ENCODE results near the gene ALG12. TPM values are rescaled to one million over a fixed set of nuclear protein-coding genes. Genes with fewer than 3 reads are reported as not detected.

The ALG12 gene
- total RNA-seq = 10 to 100 TPM; 10.1 to 24.4 (median 18.3) TPM

GRCh38 chr22:49917974-49918910 is at the start of gene ALG12, which contains the start of gene CRELD2:
Gene ALG12, minus strand, starts transcription at chr22:49918438. Its CDS starts 4,673 bp downstream, at chr22:49913765.
Gene CRELD2, plus strand, starts transcription at chr22:49918634. Its CDS starts 136 bp downstream, at chr22:49918770.
- Histone ChIP-seq H3K4me3 (peak within 1 kb of the TSS; percentile 69 to 89 (median 76)), H3K4me1 (peaks cover 12 to 23% (median 19%) of the 10 kb centered on the region in 4 donors), H3K27ac (peak within 1 kb of the TSS; percentile 94 to 97 (median 95)), H3K9me3 (no peaks in the 10 kb centered on the region), H3K27me3 (no peaks in the 10 kb centered on the region), H3K36me3 (peaks cover 0 to 4% (median 1%) of the 10 kb centered on the region in 4 donors)
- peak; percentile 98 for DNase-seq
- no peak for TF ChIP-seq EP300 (IDR thresholded peaks at IDR 0.05; ENCODE audit: low read depth)
- TF ChIP-seq CTCF (IDR thresholded peaks at IDR 0.05) = no peak
- TF ChIP-seq POLR2AphosphoS5 (IDR thresholded peaks at IDR 0.05) = peak in 2 of 3 donors; percentile 57 to 71
- peak; percentile 63 for TF ChIP-seq POLR2A (IDR thresholded peaks at IDR 0.05)
- intact Hi-C loops (cut with DNase I; ENCODE audit: low total_unique reads) (no loop called here), in situ Hi-C loops (cut with MboI; ENCODE audit: low pct_ligation_motif_present in 1 of 4, low pct_unique_long_range_greater_than_20kb in 1 of 4, low sequenced_read_pairs in 3 of 4) (loop anchor here in 1 of 4 donors (10.0 kb wide), 1 partner anchor 143 kb away; no protein-coding TSS in a partner anchor)
- WGBS, 2 donors (ENCODE audit: low coverage in 1 of 2) = 1% methylated on average over 29 of the region's 103 CpGs; no CpG with 5 or more reads in 1 of the 2 donors

- DNase-seq = peak; percentile 30
Measured at GRCh38 chr22:49967706-49968208, 49.5 kb upstream of the ALG12 start.

GRCh38 chr22:49966774-49967705 is 48.8 kb upstream of the ALG12 start:
- Histone ChIP-seq H3K4me3 (peak overlapping the region in 1 of 4 donors; percentile 9), H3K4me1 (peaks cover 35 to 72% (median 63%) of the 10 kb centered on the region in 4 donors), H3K9me3 (no peaks in the 10 kb centered on the region), H3K27ac (peak overlapping the region; percentile 93 to 95 (median 94)), H3K27me3 (no peaks in the 10 kb centered on the region), H3K36me3 (peaks cover 0 to 13% (median 8%) of the 10 kb centered on the region in 4 donors)
- 74% methylated on average over 34 of the region's 36 CpGs; no CpG with 5 or more reads in 1 of the 2 donors for WGBS, 2 donors (ENCODE audit: low coverage in 1 of 2)
- intact Hi-C loops (cut with DNase I; ENCODE audit: low total_unique reads) = no loop called here
- peak; percentile 52 for DNase-seq
- TF ChIP-seq CTCF (IDR thresholded peaks at IDR 0.05) (no peak), POLR2A (IDR thresholded peaks at IDR 0.05) (peak; percentile 12), POLR2AphosphoS5 (IDR thresholded peaks at IDR 0.05) (peak in 1 of 3 donors; percentile 6)
- in situ Hi-C loops (cut with MboI; ENCODE audit: low pct_ligation_motif_present in 1 of 4, low pct_unique_long_range_greater_than_20kb in 1 of 4, low sequenced_read_pairs in 3 of 4) = loop anchor here in 1 of 4 donors (25.0 kb wide), 1 partner anchor 105 kb away; the partner anchor contains the start of gene ZBED4

More at GRCh38 chr22:49967706-49968208, 49.5 kb upstream of the ALG12 start:
- H3K27me3 ChIP-seq = no peaks in the 10 kb centered on the region
- 74 to 78% methylated on average over 1 to 15 of the region's 18 CpGs for WGBS, 2 donors (ENCODE audit: low coverage in 1 of 2)
- H3K36me3 ChIP-seq = peaks cover 0 to 11% (median 6%) of the 10 kb centered on the region in 4 donors
- peaks cover 37 to 68% (median 63%) of the 10 kb centered on the region in 4 donors for H3K4me1 ChIP-seq
- TF ChIP-seq POLR2AphosphoS5 (IDR thresholded peaks at IDR 0.05) (peak in 2 of 3 donors; percentile 42 to 44), POLR2A (IDR thresholded peaks at IDR 0.05) (no peak), EP300 (IDR thresholded peaks at IDR 0.05; ENCODE audit: low read depth) (no peak), CTCF (IDR thresholded peaks at IDR 0.05) (no peak)
- intact Hi-C loops (cut with DNase I; ENCODE audit: low total_unique reads) (no loop called here), in situ Hi-C loops (cut with MboI; ENCODE audit: low pct_ligation_motif_present in 1 of 4, low pct_unique_long_range_greater_than_20kb in 1 of 4, low sequenced_read_pairs in 3 of 4) (loop anchor here in 1 of 4 donors (25.0 kb wide), 1 partner anchor 105 kb away; the partner anchor contains the start of gene ZBED4)
- peak overlapping the region in 1 of 4 donors; percentile 9 for H3K4me3 ChIP-seq
- H3K27ac ChIP-seq = peak overlapping the region; percentile 93 to 95 (median 94)
- H3K9me3 ChIP-seq = no peaks in the 10 kb centered on the region
